Hepatocyte (in vitro differentiated cells): ENCODE results near the gene RNFT2.

ENCODE experiments used
- CTCF ChIP-seq: fragments of 200-600 bp; sonication (generic); IDR thresholded peaks from 2 replicates; pipeline ENCODE4 v1.5.1; 2016; ENCODE audit warnings: antibody characterized with exemption, mild to moderate bottlenecking; ENCODE audit not compliant: poor library complexity
- EZH2 ChIP-seq: fragments of 200-600 bp; sonication (generic); IDR thresholded peaks from 2 replicates; pipeline ENCODE4 v1.6.1; 2016; ENCODE audit warnings: antibody characterized with exemption, mild to moderate bottlenecking, borderline replicate concordance

- no peak for TF ChIP-seq CTCF
- peak; percentile 88 for TF ChIP-seq EZH2
Observed at GRCh38 chr12:116879509-116880212, 141.5 kb downstream of the RNFT2 start.
